Measurements from ENCODE around the gene NCOA4.
"Not testable (repeated sequence)": the region's sequence is repeated elsewhere in the genome, so short reads cannot be mapped to it uniquely, and the experiment has no call there.

The NCOA4 gene

GRCh38 chr10:46002916-46003693 is 27.3 kb downstream of the NCOA4 start:
- Histone ChIP-seq H3K4me3 (replicated peaks; ENCODE audit: insufficient read depth, low read length) (no peak overlapping the region), H3K27me3 (ENCODE audit: insufficient read depth, poor library complexity, severe bottlenecking) (no peaks in the 10 kb centered on the region), H3K27ac (replicated peaks) (no peak overlapping the region)
- DNase-seq (ENCODE audit: low read depth in 1 of 2, low spot score in 1 of 2): no peak
- TF ChIP-seq POLR2AphosphoS5 (IDR thresholded peaks at IDR 0.05; ENCODE audit: low read depth): peak; percentile 52
- no peak for TF ChIP-seq SPI1 (IDR thresholded peaks at IDR 0.05; ENCODE audit: borderline replicate concordance, low read depth)
- TF ChIP-seq, protein P1, sequence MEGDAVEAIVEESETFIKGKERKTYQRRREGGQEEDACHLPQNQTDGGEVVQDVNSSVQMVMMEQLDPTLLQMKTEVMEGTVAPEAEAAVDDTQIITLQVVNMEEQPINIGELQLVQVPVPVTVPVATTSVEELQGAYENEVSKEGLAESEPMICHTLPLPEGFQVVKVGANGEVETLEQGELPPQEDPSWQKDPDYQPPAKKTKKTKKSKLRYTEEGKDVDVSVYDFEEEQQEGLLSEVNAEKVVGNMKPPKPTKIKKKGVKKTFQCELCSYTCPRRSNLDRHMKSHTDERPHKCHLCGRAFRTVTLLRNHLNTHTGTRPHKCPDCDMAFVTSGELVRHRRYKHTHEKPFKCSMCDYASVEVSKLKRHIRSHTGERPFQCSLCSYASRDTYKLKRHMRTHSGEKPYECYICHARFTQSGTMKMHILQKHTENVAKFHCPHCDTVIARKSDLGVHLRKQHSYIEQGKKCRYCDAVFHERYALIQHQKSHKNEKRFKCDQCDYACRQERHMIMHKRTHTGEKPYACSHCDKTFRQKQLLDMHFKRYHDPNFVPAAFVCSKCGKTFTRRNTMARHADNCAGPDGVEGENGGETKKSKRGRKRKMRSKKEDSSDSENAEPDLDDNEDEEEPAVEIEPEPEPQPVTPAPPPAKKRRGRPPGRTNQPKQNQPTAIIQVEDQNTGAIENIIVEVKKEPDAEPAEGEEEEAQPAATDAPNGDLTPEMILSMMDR (IDR thresholded peaks at IDR 0.05; ENCODE audit: insufficient read depth, low read length): no peak

- not testable (repeated sequence) for H3K27me3 ChIP-seq (ENCODE audit: insufficient read depth, poor library complexity, severe bottlenecking); H3K27ac ChIP-seq (replicated peaks); H3K4me3 ChIP-seq (replicated peaks; ENCODE audit: insufficient read depth, low read length); DNase-seq (ENCODE audit: low read depth in 1 of 2, low spot score in 1 of 2)
These were observed 28.2 kb downstream of the NCOA4 start for GRCh38 chr10:46002189-46002687.

DNA sequence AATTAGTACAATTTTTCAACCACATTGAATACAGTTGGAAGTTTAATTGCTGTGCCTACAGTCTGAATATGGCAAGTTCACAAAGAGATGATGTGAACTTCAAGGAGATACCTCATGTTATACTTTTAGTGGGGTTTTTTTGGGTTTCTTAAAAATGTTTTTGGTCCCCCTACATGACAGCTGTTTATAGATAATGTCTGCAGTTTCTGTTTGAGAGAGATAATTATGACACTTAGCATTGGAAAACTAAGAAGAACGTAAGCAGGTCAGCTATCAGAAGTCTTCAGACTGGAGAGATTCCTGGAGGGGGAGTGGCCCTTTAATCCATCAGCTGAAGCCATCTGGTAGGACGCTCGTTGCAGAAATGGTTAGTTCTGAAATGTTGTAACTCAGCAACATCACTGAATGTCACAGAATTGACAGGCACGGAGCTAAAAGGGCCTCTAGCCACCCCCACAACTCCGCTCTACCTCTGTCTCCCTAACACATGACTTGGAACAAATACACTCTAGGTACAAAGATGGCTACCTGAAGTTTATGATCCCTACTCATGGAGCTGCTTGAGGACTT is 29.2 kb downstream of the NCOA4 start:
- Histone ChIP-seq H3K27me3 (ENCODE audit: insufficient read depth, poor library complexity, severe bottlenecking) (no peaks in the 10 kb centered on the region), H3K4me3 (replicated peaks; ENCODE audit: insufficient read depth, low read length) (no peak overlapping the region), H3K27ac (replicated peaks) (no peak overlapping the region)
- TF ChIP-seq, protein P1 (IDR thresholded peaks at IDR 0.05; ENCODE audit: insufficient read depth, low read length): no peak
- TF ChIP-seq GABPA (IDR thresholded peaks at IDR 0.05; ENCODE audit: low read depth): no peak
- no peak for DNase-seq (ENCODE audit: low read depth in 1 of 2, low spot score in 1 of 2)

GRCh38 chr10:46000538-46000937 is 29.9 kb downstream of the NCOA4 start:
- Histone ChIP-seq H3K27me3 (ENCODE audit: insufficient read depth, poor library complexity, severe bottlenecking) (no peaks in the 10 kb centered on the region), H3K4me3 (replicated peaks; ENCODE audit: insufficient read depth, low read length) (no peak overlapping the region), H3K27ac (replicated peaks) (no peak overlapping the region)
- DNase-seq (ENCODE audit: low read depth in 1 of 2, low spot score in 1 of 2): no peak
- TF ChIP-seq GABPA (IDR thresholded peaks at IDR 0.05; ENCODE audit: low read depth) (no peak), SPI1 (IDR thresholded peaks at IDR 0.05; ENCODE audit: borderline replicate concordance, low read depth) (no peak), REST (IDR thresholded peaks at IDR 0.05; ENCODE audit: insufficient replicate concordance, low read depth) (no peak), POLR2AphosphoS5 (IDR thresholded peaks at IDR 0.05; ENCODE audit: low read depth) (no peak)
- TF ChIP-seq, protein P1 (IDR thresholded peaks at IDR 0.05; ENCODE audit: insufficient read depth, low read length): no peak

DNA sequence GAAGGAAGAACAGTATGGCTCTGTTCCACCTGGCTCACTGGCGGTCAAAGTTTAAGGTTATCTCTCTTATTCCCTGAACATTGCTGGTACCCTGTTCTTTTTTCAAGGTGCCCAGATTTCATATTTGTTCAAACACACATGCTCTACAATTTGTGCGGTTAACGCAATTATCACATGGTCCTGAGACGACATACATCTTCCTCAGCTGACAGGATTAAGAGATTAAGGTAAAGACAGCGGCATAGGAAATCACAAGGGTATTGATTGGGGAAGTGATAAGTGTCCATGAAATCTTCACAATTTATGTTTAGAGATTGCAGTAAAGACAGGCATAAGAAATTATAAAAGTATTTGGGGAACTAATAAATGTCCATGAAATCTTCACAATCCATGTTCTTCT is 30.5 kb downstream of the NCOA4 start:
- not testable (repeated sequence) for H3K4me3 ChIP-seq (replicated peaks; ENCODE audit: insufficient read depth, low read length); DNase-seq (ENCODE audit: low read depth in 1 of 2, low spot score in 1 of 2); H3K27me3 ChIP-seq (ENCODE audit: insufficient read depth, poor library complexity, severe bottlenecking); H3K27ac ChIP-seq (replicated peaks)

All from HL-60 (cell line).